HCT116 (cell line): ENCODE data around the gene CGB2. TPM values are rescaled to one million over a fixed set of nuclear protein-coding genes. Genes with fewer than 3 reads are reported as not detected.

Source experiments
- ATAC-seq: fragments of 200-7000 bp; cut with Tn5 transposase; 2 replicates; pipeline ENCODE4 v1.9.1; 2020; ENCODE audit warnings: mild to moderate bottlenecking, moderate library complexity
- BruUV-seq: library from RNA; stranded (reverse); fragments of 400-500 nt; replicated peaks from 2 replicates; lab custom pipeline; 2021; lab: Mats Ljungman, UMichigan
- CTCF ChIA-PET: fragments of 300-600 bp; sonication (Branson Sonifier 250); formaldehyde crosslinking; loops from one replicate; lab custom pipeline; 2021; ENCODE audit warnings: antibody characterized with exemption; lab: Charles Lee
- POLR2A ChIA-PET: fragments of 300-600, 350-600 bp; sonication (Branson Sonifier 250); formaldehyde crosslinking; loops from one replicate; lab custom pipeline; 2021; ENCODE audit warnings: antibody characterized with exemption; lab: Charles Lee
- RAD21 ChIA-PET, 2 experiments: fragments of 300-600 bp; sonication (Branson Sonifier 250); formaldehyde crosslinking; loops; one replicate each; lab custom pipeline; 2023; ENCODE audit warnings: low total read pairs in 2 of 2; ENCODE audit not compliant: uncharacterized antibody in 2 of 2, unreplicated experiment in 2 of 2, low non-redundant PET in 1 of 2; lab: Charles Lee
- DNase-seq: peaks from one replicate; pipeline ENCODE4 v3.0.0-alpha.2; 2010; ENCODE audit warnings: low read depth, low spot score
- H2AFZ ChIP-seq: fragments of 200-600 bp; shearing (Covaris generic), sonication (generic); 2 replicates; pipeline ENCODE4 v1.6.1; 2017; ENCODE audit warnings: low read depth, mixed run types, mixed read lengths, antibody characterized with exemption, low read length; ENCODE audit not compliant: poor library complexity, severe bottlenecking
- H3K27ac ChIP-seq: 2 replicates; pipeline ENCODE4 v1.5.1; 2012; ENCODE audit warnings: low read depth, low read length
- H3K27me3 ChIP-seq: fragments of 200-600 bp; sonication (generic); 2 replicates; pipeline ENCODE4 v1.6.1; 2016; ENCODE audit warnings: mixed run types, low read length, mixed read lengths; ENCODE audit not compliant: insufficient read depth
- H3K36me3 ChIP-seq, 2 experiments: fragments of 200-500 bp in 1 of 2; fragments of 200-600 bp in 1 of 2; sonication (Bioruptor generic) in 1 of 2; sonication (generic) in 1 of 2; 2 replicates each; pipeline versions ENCODE4 v1.5.1 to v1.6.1; 2014 to 2016; ENCODE audit warnings: low read length in 2 of 2, inconsistent platforms in 1 of 2, mixed read lengths in 1 of 2, mixed run types in 1 of 2; ENCODE audit not compliant: insufficient read depth in 2 of 2, control insufficient read depth in 1 of 2
- H3K4me1 ChIP-seq, 2 experiments: fragments of 200-600 bp in 1 of 2; sonication (generic) in 1 of 2; 2 replicates each; pipeline versions ENCODE4 v1.5.1 to v1.6.1; 2012 to 2017; ENCODE audit warnings: low read length in 2 of 2, inconsistent platforms in 1 of 2, mild to moderate bottlenecking in 1 of 2, mixed read lengths in 1 of 2, mixed run types in 1 of 2, moderate library complexity in 1 of 2; ENCODE audit not compliant: insufficient read depth in 2 of 2, control insufficient read depth in 1 of 2
- H3K4me2 ChIP-seq: fragments of 200-600 bp; sonication (generic); 2 replicates; pipeline ENCODE4 v1.6.1; 2017; ENCODE audit warnings: mixed run types, low read length, mixed read lengths
- H3K4me3 ChIP-seq, 2 experiments: fragments of 200-600 bp in 1 of 2; sonication (generic) in 1 of 2; replicated peaks in 1 of 2; 2 replicates each; pipeline ENCODE4 v1.5.1; 2011 to 2016; ENCODE audit warnings: low read length in 2 of 2, control low read depth in 1 of 2, low read depth in 1 of 2, mild to moderate bottlenecking in 1 of 2, mixed read lengths in 1 of 2, mixed run types in 1 of 2
- H3K79me2 ChIP-seq: fragments of 200-600 bp; sonication (generic); 2 replicates; pipeline ENCODE4 v1.6.1; 2017; ENCODE audit warnings: mild to moderate bottlenecking, mixed run types, low read length, moderate library complexity, mixed read lengths; ENCODE audit not compliant: insufficient read depth
- H3K9ac ChIP-seq: fragments of 200-600 bp; sonication (generic); 2 replicates; pipeline ENCODE4 v1.6.1; 2016; ENCODE audit warnings: low read length, mixed read lengths
- H3K9me2 ChIP-seq: fragments of 200-600 bp; sonication (generic), shearing (Covaris generic); 2 replicates; pipeline ENCODE4 v1.6.1; 2017; ENCODE audit warnings: mixed run types, mild to moderate bottlenecking, moderate library complexity; ENCODE audit not compliant: insufficient read depth
- H3K9me3 ChIP-seq, 2 experiments: fragments of 200-500 bp in 1 of 2; fragments of 200-600 bp in 1 of 2; sonication (Bioruptor generic) in 1 of 2; sonication (generic) in 1 of 2; 2 replicates each; pipeline ENCODE4 v1.6.1; 2014 to 2017; ENCODE audit warnings: low read length in 2 of 2, mixed read lengths in 2 of 2, inconsistent platforms in 1 of 2, low read depth in 1 of 2, mild to moderate bottlenecking in 1 of 2, mixed run types in 1 of 2, moderate library complexity in 1 of 2; ENCODE audit not compliant: control insufficient read depth in 1 of 2, insufficient read depth in 1 of 2
- H4K20me1 ChIP-seq: fragments of 200-600 bp; sonication (generic), shearing (Covaris generic); 2 replicates; pipeline ENCODE4 v1.6.1; 2017; ENCODE audit warnings: mixed run types, mild to moderate bottlenecking, moderate library complexity; ENCODE audit not compliant: insufficient read depth
- ELF1 ChIP-seq: IDR thresholded peaks from 2 replicates; pipeline ENCODE4 v1.6.1; 2012; ENCODE audit warnings: low read depth, borderline replicate concordance
- SRF ChIP-seq: IDR thresholded peaks from 2 replicates; pipeline ENCODE4 v1.6.1; 2012; ENCODE audit warnings: low read depth
- ZBTB33 ChIP-seq: IDR thresholded peaks from 2 replicates; pipeline ENCODE4 v1.6.1; 2011; ENCODE audit warnings: mild to moderate bottlenecking, low read length, moderate library complexity; ENCODE audit not compliant: insufficient replicate concordance; ENCODE audit errors: extremely low read depth
- ZFX ChIP-seq: fragments of 450-650 bp; IDR thresholded peaks from 2 replicates; pipeline ENCODE4 v1.6.1; 2017
- intact Hi-C: fragments of 100-400 bp; cut with micrococcal nuclease; formaldehyde crosslinking; loops from 2 replicates; pipeline ENCODE4 v1.10.0; 2022
- total RNA-seq: library from RNA; stranded (reverse); gene quantifications from one replicate; pipeline ENCODE4 v1.2.1, GENCODE V29; 2021; ENCODE audit not compliant: unreplicated experiment
- TF ChIP-seq, protein P1 (sequence below), 3 experiments: fragments of 200-600 bp in 1 of 3; sonication (generic) in 1 of 3; IDR thresholded peaks in 2 of 3; conservative IDR thresholded peaks in 1 of 3; 2 replicates each; pipeline ENCODE4 v1.5.1; 2012 to 2017; ENCODE audit warnings: low read depth in 2 of 3, low read length in 2 of 3, antibody characterized with exemption in 1 of 3, borderline replicate concordance in 1 of 3, control low read depth in 1 of 3, mild to moderate bottlenecking in 1 of 3, mixed read lengths in 1 of 3, mixed run types in 1 of 3, moderate library complexity in 1 of 3; ENCODE audit not compliant: insufficient read depth in 1 of 3

CGB2 gene
- total RNA-seq, 1 experiment from 2014 or later = 5.0 TPM

GRCh38 chr19:49071860-49072547 lies 40.3 kb downstream of the CGB2 start:
- CTCF ChIA-PET = no interaction called here
- no peaks in the 10 kb centered on the region for H3K79me2 ChIP-seq
- no peak overlapping the region for H3K4me2 ChIP-seq

More at GRCh38 chr19:49071860-49072547, 40.3 kb downstream of the CGB2 start:
- intact Hi-C loops = no loop called here
- Histone ChIP-seq H3K4me1 (peaks cover 17 to 19% of the 10 kb centered on the region in 2 experiments), H3K27me3 (no peaks in the 10 kb centered on the region), H3K9ac (no peak overlapping the region), H3K27ac (no peak overlapping the region), H3K4me3 (no peak overlapping the region), H3K9me3 (no peaks in the 10 kb centered on the region), H3K9me2 (no peaks in the 10 kb centered on the region), H4K20me1 (no peaks in the 10 kb centered on the region), H3K36me3 (no peaks in the 10 kb centered on the region), H2AFZ (no peak overlapping the region)
- no peak for ATAC-seq
- TF ChIP-seq ZFX (no peak), ZBTB33 (no peak), SRF (no peak), ELF1 (no peak)
- TF ChIP-seq, protein P1, sequence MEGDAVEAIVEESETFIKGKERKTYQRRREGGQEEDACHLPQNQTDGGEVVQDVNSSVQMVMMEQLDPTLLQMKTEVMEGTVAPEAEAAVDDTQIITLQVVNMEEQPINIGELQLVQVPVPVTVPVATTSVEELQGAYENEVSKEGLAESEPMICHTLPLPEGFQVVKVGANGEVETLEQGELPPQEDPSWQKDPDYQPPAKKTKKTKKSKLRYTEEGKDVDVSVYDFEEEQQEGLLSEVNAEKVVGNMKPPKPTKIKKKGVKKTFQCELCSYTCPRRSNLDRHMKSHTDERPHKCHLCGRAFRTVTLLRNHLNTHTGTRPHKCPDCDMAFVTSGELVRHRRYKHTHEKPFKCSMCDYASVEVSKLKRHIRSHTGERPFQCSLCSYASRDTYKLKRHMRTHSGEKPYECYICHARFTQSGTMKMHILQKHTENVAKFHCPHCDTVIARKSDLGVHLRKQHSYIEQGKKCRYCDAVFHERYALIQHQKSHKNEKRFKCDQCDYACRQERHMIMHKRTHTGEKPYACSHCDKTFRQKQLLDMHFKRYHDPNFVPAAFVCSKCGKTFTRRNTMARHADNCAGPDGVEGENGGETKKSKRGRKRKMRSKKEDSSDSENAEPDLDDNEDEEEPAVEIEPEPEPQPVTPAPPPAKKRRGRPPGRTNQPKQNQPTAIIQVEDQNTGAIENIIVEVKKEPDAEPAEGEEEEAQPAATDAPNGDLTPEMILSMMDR (IDR thresholded peaks at IDR 0.05 in 2 of 3, conservative IDR thresholded peaks at IDR 0.05 in 1 of 3; ENCODE audit: borderline replicate concordance in 1 of 3, insufficient read depth in 1 of 3, low read depth in 2 of 3, low read length in 2 of 3) = no peak
- ChIA-PET POLR2A (no interaction called here), RAD21 (no interaction called here)
- no TSS peak for BruUV-seq
- no peak for DNase-seq
